ENCODE results near the gene SRSF12.
"Not testable (repeated sequence)": the region's sequence is repeated elsewhere in the genome, so short reads cannot be mapped to it uniquely, and the experiment has no call there.

SRSF12 gene

GRCh38 chr6:89131599-89131998, 13.7 kb upstream of the SRSF12 start:
- FAIRE-seq = no peak
- DNase-seq (ENCODE audit: insufficient read length, low spot score) = no peak

- not testable (repeated sequence) for FAIRE-seq; DNase-seq (ENCODE audit: insufficient read length, low spot score)
Measured at GRCh38 chr6:89128256-89128671, 10.4 kb upstream of the SRSF12 start.

- FAIRE-seq (no peak), DNase-seq (ENCODE audit: insufficient read length, low spot score) (no peak)
Measured at GRCh38 chr6:89122625-89123024, 4.8 kb upstream of the SRSF12 start.

- no peak for DNase-seq (ENCODE audit: insufficient read length, low spot score)
Measured at GRCh38 chr6:89121934-89122333, 4.1 kb upstream of the SRSF12 start.

GRCh38 chr6:89120371-89120770, 2.5 kb upstream of the SRSF12 start:
- no peak for FAIRE-seq
- no peak for DNase-seq (ENCODE audit: insufficient read length, low spot score)

More at GRCh38 chr6:89121934-89122333, 4.1 kb upstream of the SRSF12 start:
- FAIRE-seq = no peak

GRCh38 chr6:89118931-89119330, 1.1 kb upstream of the SRSF12 start:
- FAIRE-seq (no peak), DNase-seq (ENCODE audit: insufficient read length, low spot score) (no peak)

- FAIRE-seq (no peak), DNase-seq (ENCODE audit: insufficient read length, low spot score) (no peak)
Measured at GRCh38 chr6:89116702-89117101, 1.2 kb downstream of the SRSF12 start.

- DNase-seq (ENCODE audit: insufficient read length, low spot score) (no peak), FAIRE-seq (no peak)
Measured at GRCh38 chr6:89111933-89112332, 5.9 kb downstream of the SRSF12 start.

GRCh38 chr6:89110284-89110683, 7.6 kb downstream of the SRSF12 start:
- no peak for FAIRE-seq
- DNase-seq (ENCODE audit: insufficient read length, low spot score) = no peak

- FAIRE-seq (no peak), DNase-seq (ENCODE audit: insufficient read length, low spot score) (no peak)
Measured at GRCh38 chr6:89100114-89100513, 17.8 kb downstream of the SRSF12 start.

GRCh38 chr6:89098461-89098860, 19.4 kb downstream of the SRSF12 start:
- DNase-seq (ENCODE audit: insufficient read length, low spot score) (no peak), FAIRE-seq (no peak)

GRCh38 chr6:89087881-89088280, 30.0 kb downstream of the SRSF12 start:
- DNase-seq (ENCODE audit: insufficient read length, low spot score) (no peak), FAIRE-seq (no peak)

GRCh38 chr6:89085409-89086205, 32.3 kb downstream of the SRSF12 start:
- no peak for DNase-seq (ENCODE audit: insufficient read length, low spot score)
- no peak for FAIRE-seq

- no peak for FAIRE-seq
- no peak for DNase-seq (ENCODE audit: insufficient read length, low spot score)
Measured at GRCh38 chr6:89084954-89085353, 32.9 kb downstream of the SRSF12 start.

- no peak for FAIRE-seq
Measured at GRCh38 chr6:89084542-89084941, 33.3 kb downstream of the SRSF12 start.

GRCh38 chr6:89082486-89082891, 35.4 kb downstream of the SRSF12 start:
- FAIRE-seq = no peak
- no peak for DNase-seq (ENCODE audit: insufficient read length, low spot score)

More at GRCh38 chr6:89084542-89084941, 33.3 kb downstream of the SRSF12 start:
- DNase-seq (ENCODE audit: insufficient read length, low spot score) = no peak

GRCh38 chr6:89081423-89082322, 36.2 kb downstream of the SRSF12 start:
- FAIRE-seq (no peak), DNase-seq (ENCODE audit: insufficient read length, low spot score) (peak; percentile 79)

GRCh38 chr6:89081129-89081422, 36.8 kb downstream of the SRSF12 start:
- no peak for FAIRE-seq
- DNase-seq (ENCODE audit: insufficient read length, low spot score) = no peak

GRCh38 chr6:89080281-89081128, 37.4 kb downstream of the SRSF12 start, which contains the start of gene PNRC1:
Gene PNRC1 (plus strand): TSS chr6:89080751. CDS start chr6:89080895, 144 bp downstream.
- FAIRE-seq = peak; percentile 90
- DNase-seq (ENCODE audit: insufficient read length, low spot score) = peak; percentile 98

- no peak for FAIRE-seq
Measured at GRCh38 chr6:89079511-89080234, 38.2 kb downstream of the SRSF12 start.

More at GRCh38 chr6:89079511-89080234, 38.2 kb downstream of the SRSF12 start:
- DNase-seq (ENCODE audit: insufficient read length, low spot score) = peak; percentile 29

Data from HTR-8/SVneo (cell line).